HG03439 (cell line): Measurements from ENCODE around the gene TIMM44.

Experiments used
- ATAC-seq: cut with Tn5 transposase; IDR thresholded peaks from one replicate; pipeline ENCODE4 v1.9.1; 2021; ENCODE audit warnings: mild to moderate bottlenecking, moderate library complexity; ENCODE audit not compliant: unreplicated experiment

TIMM44 gene

DNA sequence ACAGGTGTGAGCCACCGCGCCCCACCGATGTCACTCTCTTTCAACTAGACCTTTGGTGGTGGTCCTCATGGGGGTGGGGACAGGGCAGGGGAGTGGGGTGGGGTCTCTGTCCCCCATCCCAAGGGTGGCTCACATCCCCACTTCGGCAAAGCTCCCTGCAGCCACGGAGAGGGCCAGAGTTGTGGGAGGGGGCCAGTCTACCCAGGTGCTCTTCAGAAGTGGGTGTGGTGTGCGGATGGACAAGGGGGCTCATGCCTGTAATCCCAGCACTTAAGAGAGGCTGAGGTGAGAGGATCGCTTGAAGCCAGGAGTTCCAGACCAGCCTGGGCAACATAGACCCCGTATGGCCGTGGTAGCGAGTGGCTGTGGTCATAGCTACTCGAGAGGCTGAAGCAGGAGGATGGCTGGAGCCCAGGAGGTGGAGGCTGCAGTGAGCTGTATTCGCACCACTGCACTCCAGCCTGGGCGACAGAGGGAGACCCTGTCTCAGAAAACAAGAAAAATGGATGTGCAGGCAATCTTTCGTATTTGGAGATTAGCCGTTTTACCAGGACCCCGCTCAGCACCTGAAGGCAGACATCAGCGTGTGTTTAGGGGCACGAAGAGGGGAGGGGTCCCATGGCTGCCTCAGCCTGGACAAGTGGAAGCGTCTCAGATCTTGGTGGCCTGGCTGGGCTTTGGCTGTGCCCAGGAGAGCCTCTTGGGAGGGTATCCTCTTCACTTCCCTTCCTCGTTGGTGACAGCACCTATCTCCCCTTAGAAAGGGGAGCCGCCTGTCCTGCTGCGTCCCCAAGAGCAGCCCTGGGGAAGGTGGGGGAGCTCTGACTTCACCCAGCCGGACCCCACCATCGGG, 28.0 kb downstream of the TIMM44 start:
- ATAC-seq = no peak

DNA sequence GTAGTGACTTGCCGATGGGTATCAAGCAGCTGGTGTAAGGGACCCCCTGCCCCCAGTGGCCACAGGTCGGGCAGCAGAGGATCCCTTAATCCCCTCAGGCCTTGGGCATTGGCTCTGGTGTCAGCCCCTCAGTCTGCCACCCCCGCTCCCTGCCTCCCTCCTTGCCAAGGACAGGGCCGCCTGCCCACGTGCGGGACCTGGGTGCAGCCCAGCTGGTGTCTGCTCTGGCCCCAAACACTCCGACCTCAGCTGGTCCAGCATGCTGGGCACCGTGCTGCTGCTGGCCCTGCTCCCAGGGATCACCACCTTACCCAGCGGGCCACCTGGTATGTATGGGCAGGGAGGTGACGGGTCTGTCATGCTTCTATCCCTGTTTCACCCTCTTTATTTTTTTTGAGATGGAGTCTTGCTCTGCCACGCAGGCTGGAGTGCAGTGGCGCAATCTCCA, 28.8 kb downstream of the TIMM44 start, which contains the start of gene TGFBR3L:
TGFBR3L (plus strand) TSS at position 233 of the 448 bp plus-strand sequence.
- ATAC-seq = no peak

GRCh38 chr19:7914099-7914498, 29.4 kb downstream of the TIMM44 start:
- no peak for ATAC-seq

DNA sequence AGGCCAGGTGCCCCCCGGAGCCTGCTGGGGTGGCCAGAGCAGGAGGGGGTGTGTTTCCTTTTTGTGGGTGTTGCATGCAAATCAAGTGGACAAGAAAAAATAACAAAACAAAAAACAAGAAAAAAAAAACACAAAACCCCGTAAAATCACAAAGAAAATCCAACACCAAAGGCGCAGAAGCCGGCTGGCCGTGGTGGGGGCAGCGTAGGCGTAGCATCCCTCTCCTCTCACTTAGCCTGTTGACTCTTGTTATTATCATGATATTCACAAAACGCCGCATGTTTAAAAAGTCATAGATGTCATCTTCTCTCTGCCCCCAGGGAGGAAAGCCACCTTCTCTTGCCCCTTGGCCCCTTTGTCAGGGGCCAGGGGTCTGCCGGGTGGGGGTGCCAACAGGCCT, 29.8 kb downstream of the TIMM44 start:
- no peak for ATAC-seq

GRCh38 chr19:7912697-7913564, 30.5 kb downstream of the TIMM44 start:
- ATAC-seq = no peak

- ATAC-seq = no peak
Measured at GRCh38 chr19:7912144-7912696, 31.2 kb downstream of the TIMM44 start.

GRCh38 chr19:7911508-7912143, 31.8 kb downstream of the TIMM44 start:
- ATAC-seq = no peak

- no peak for ATAC-seq
Measured at GRCh38 chr19:7910321-7911161, 32.9 kb downstream of the TIMM44 start.

- no peak for ATAC-seq
Measured at GRCh38 chr19:7909471-7910067, 33.9 kb downstream of the TIMM44 start.

- no peak for ATAC-seq
Measured at GRCh38 chr19:7908742-7909461, 34.6 kb downstream of the TIMM44 start.

- no peak for ATAC-seq
Measured at GRCh38 chr19:7908078-7908699, 35.3 kb downstream of the TIMM44 start.

DNA sequence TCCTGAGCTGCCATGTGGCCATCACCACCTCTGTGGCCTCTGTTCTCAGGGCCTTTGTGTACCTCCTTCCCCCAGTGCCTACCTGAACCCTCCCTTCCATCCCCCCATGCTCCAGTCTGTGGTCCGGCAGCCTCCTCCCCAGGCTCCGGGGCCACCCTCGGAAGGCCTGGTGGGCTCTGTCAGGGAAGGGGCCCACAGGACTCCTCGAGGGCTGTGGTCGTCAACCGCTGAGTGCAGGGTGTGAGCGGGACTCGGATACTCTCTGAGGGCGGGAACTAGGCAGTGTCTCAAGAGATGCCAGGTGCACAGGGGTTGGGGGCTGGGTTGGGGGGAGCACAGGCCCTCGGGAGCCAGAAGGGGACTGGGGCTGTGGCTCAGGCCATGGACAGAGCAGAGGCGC, 35.9 kb downstream of the TIMM44 start:
- no peak for ATAC-seq

- ATAC-seq = no peak
Measured at GRCh38 chr19:7907122-7907521, 36.3 kb downstream of the TIMM44 start.

DNA sequence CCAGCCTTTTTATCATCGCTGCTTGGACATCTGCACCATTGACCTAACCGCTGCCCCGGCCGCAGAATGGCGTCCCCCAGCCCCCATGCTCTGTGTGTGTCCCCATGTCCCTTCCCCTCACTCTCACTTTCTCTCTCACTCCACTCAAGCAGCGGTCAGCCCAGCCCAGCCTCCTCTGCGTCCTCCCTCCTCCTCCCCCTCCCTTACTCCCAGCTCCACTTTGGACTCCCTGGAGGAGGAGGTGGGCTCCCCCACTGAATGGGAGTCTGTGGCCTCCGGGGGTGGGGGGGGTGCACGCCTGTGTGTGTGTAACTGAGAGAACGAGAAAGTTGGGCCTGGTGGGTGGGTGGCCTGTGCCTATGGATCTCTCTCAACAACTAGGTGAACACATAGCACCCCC, 37.6 kb downstream of the TIMM44 start:
- no peak for ATAC-seq

- ATAC-seq = no peak
Measured at GRCh38 chr19:7905268-7905667, 38.2 kb downstream of the TIMM44 start.

DNA sequence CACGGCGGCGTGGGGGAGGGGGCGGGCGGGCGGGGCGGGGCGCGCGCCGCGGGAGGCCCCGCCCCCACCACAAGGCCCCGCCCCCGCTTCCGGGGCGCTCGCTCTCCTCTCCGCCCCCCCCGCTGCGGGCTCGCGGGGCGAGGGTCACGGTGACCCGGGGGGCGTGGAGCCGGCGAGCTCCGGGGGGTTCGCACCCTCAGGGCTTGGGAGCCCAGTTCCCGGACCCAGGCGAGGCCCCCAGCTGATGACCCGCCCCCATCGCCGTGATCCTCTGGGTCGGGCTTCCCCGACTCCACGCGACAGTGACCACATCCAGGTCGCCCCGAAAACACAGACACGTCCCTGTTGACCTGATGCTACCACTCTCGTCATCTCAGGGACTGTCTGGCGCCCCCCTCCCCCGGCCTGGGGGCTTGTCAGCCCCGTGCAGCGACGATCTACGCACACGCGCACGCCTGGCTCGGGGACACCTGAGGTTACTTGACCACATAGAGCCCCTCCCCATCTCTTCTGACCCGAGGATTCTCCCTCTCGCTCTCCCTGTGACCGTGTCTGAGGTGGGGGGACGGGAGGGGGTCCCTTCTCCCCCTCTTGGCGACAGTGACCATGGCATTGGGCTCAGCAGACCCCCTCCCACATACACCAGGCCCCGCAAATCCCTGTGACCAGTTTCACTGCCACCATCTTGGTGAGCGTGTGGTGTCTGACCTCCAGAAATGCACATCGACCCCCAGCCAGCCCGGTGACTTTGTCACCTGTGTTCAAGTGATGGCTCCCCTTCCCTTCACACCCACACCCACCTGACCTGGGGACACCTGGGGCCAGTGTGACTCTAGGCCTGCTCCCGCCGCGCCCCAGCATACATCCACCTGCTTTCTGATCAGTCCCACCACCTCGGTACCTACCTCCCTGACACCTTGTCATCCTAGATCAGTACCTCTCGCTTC, 39.1 kb downstream of the TIMM44 start:
- peak; percentile 33 for ATAC-seq

- peak; percentile 87 for ATAC-seq
Measured at GRCh38 chr19:7903244-7904073, 40.0 kb downstream of the TIMM44 start, which contains the start of gene MAP2K7. TSS of gene MAP2K7 (plus strand) at chr19:7903877. CDS start at chr19:7903945, 68 bp downstream.
